ENCODE results near the gene RELN. TPM values are rescaled to one million over a fixed set of nuclear protein-coding genes. Genes with fewer than 3 reads are reported as not detected.

Gene RELN
- total RNA-seq, 1 experiment from 2014 or later = 0.10 TPM

- POLR2A ChIA-PET = no interaction called here
- Histone ChIP-seq H3K27ac (ENCODE audit: low read length) (no peak overlapping the region), H3K27me3 (ENCODE audit: control insufficient read depth, insufficient read depth, low read length) (no peaks in the 10 kb centered on the region), H3K9me3 (ENCODE audit: control insufficient read depth, insufficient read depth, low read depth, low read length) (no peaks in the 10 kb centered on the region), H3K36me3 (ENCODE audit: control insufficient read depth, insufficient read depth, low read length) (no peaks in the 10 kb centered on the region), H3K4me3 (ENCODE audit: low read depth in 2 of 2, low read length in 2 of 2) (no peak overlapping the region), H3K4me1 (ENCODE audit: control insufficient read depth, insufficient read depth, low read length) (no peaks in the 10 kb centered on the region)
- no peak for DNase-seq (ENCODE audit: low read depth, low spot score)
- TF ChIP-seq SIN3A (IDR thresholded peaks at IDR 0.05; ENCODE audit: borderline replicate concordance, insufficient read depth, low read depth, low read length) (no peak), CTCF (IDR thresholded peaks at IDR 0.05) (no peak), REST (IDR thresholded peaks at IDR 0.05; ENCODE audit: insufficient read depth in 1 of 2, low read depth in 2 of 2, low read length in 1 of 2) (no peak), POLR2AphosphoS5 (IDR thresholded peaks at IDR 0.05; ENCODE audit: low read depth, low read length) (no peak), TCF7L2 (IDR thresholded peaks at IDR 0.05; ENCODE audit: low read depth, low read length) (no peak)
- CTCF ChIA-PET = no interaction called here
- intact Hi-C loops (cut with micrococcal nuclease; ENCODE audit: unreplicated experiment) = no loop called here
- BruUV-seq (replicated peaks) = no TSS peak
- no peak for ATAC-seq
- in situ Hi-C loops (cut with HindIII; ENCODE audit: low pct_unique_long_range_greater_than_20kb, low sequenced_read_pairs) = no loop called here
Observed at GRCh38 chr7:103657474-103657894, 332.0 kb downstream of the RELN start.

GRCh38 chr7:103656221-103656620, 333.2 kb downstream of the RELN start:
- H3K9me3 ChIP-seq (ENCODE audit: control insufficient read depth, insufficient read depth, low read depth, low read length) = no peaks in the 10 kb centered on the region
- ChIA-PET POLR2A (no interaction called here), CTCF (no interaction called here)
- H3K4me3 ChIP-seq (ENCODE audit: low read depth in 2 of 2, low read length in 2 of 2) = no peak overlapping the region
- H3K36me3 ChIP-seq (ENCODE audit: control insufficient read depth, insufficient read depth, low read length) = no peaks in the 10 kb centered on the region
- no peak for ATAC-seq
- no peaks in the 10 kb centered on the region for H3K27me3 ChIP-seq (ENCODE audit: control insufficient read depth, insufficient read depth, low read length)
- in situ Hi-C loops (cut with HindIII; ENCODE audit: low pct_unique_long_range_greater_than_20kb, low sequenced_read_pairs) (no loop called here), intact Hi-C loops (cut with micrococcal nuclease; ENCODE audit: unreplicated experiment) (no loop called here)
- no peak for TF ChIP-seq CTCF (IDR thresholded peaks at IDR 0.05)
- TF ChIP-seq REST (IDR thresholded peaks at IDR 0.05; ENCODE audit: insufficient read depth in 1 of 2, low read depth in 2 of 2, low read length in 1 of 2) = no peak
- no peak for TF ChIP-seq SIN3A (IDR thresholded peaks at IDR 0.05; ENCODE audit: borderline replicate concordance, insufficient read depth, low read depth, low read length)
- TF ChIP-seq TCF7L2 (IDR thresholded peaks at IDR 0.05; ENCODE audit: low read depth, low read length) = no peak
- no peak for DNase-seq (ENCODE audit: low read depth, low spot score)
- H3K27ac ChIP-seq (ENCODE audit: low read length) = no peak overlapping the region
- H3K4me1 ChIP-seq (ENCODE audit: control insufficient read depth, insufficient read depth, low read length) = no peaks in the 10 kb centered on the region
- no TSS peak for BruUV-seq (replicated peaks)

Data from Panc1 (cell line).